ENCODE data around the gene AGTRAP. TPM values are rescaled to one million over a fixed set of nuclear protein-coding genes. Genes with fewer than 3 reads are reported as not detected.

Gene AGTRAP
- total and polyA plus RNA-seq, 9 of the 15 experiments (the other 6 are each of a cell fraction or from before 2014, with no cell fraction given) = 26.8 to 105 (median 57.5) TPM

DNA sequence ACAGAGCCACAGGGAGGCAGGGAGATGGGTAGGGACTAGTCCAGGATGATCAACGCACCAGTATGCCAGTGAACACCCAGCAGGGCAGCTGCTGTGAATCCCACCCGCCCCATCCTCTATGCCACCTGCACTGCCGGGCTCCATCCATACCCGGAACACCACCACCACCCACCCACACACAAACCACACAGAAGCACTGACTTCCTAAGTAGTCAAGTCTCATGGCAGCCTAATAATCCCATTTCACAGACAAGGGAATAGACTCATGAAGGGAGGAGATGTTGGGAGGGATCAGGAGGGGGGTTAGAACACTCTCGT lies 38.1 kb upstream of the AGTRAP start:
- no peak for ATAC-seq
- no peaks in the 10 kb centered on the region for H4K20me1 ChIP-seq (replicated peaks; ENCODE audit: control insufficient read depth, insufficient read depth, low read length)
- BruUV-seq (replicated peaks) = no TSS peak
- no peak overlapping the region for H3K27ac ChIP-seq (ENCODE audit: extremely low read depth, low read depth, low read length)
- no peak overlapping the region for H3K4me2 ChIP-seq (ENCODE audit: insufficient read depth, low read length)
- ChIA-PET POLR2A (interaction anchor here (0.7 to 2.5 kb wide), 4 partner anchors 10 to 210 kb away, joined by 3 to 9 read pairs (median 4); no protein-coding TSS in a partner anchor), CTCF (ENCODE audit: low intra/inter-chr PET ratio) (no interaction called here)
- H3K79me2 ChIP-seq (ENCODE audit: control insufficient read depth, insufficient read depth, low read length) = no peaks in the 10 kb centered on the region
- H3K9ac ChIP-seq (ENCODE audit: insufficient read depth in 1 of 2, low read depth in 2 of 2, low read length in 2 of 2) = peak overlapping the region in 1 of 2 experiments; percentile 31; a peak in 1 of 4 replicates
- H3K9me3 ChIP-seq (replicated peaks; ENCODE audit: control insufficient read depth, insufficient read depth, low read depth, low read length) = no peaks in the 10 kb centered on the region
- in situ Hi-C loops (cut with MboI) (no loop called here), intact Hi-C loops (cut with micrococcal nuclease) (no loop called here)
- TF ChIP-seq, protein P1, sequence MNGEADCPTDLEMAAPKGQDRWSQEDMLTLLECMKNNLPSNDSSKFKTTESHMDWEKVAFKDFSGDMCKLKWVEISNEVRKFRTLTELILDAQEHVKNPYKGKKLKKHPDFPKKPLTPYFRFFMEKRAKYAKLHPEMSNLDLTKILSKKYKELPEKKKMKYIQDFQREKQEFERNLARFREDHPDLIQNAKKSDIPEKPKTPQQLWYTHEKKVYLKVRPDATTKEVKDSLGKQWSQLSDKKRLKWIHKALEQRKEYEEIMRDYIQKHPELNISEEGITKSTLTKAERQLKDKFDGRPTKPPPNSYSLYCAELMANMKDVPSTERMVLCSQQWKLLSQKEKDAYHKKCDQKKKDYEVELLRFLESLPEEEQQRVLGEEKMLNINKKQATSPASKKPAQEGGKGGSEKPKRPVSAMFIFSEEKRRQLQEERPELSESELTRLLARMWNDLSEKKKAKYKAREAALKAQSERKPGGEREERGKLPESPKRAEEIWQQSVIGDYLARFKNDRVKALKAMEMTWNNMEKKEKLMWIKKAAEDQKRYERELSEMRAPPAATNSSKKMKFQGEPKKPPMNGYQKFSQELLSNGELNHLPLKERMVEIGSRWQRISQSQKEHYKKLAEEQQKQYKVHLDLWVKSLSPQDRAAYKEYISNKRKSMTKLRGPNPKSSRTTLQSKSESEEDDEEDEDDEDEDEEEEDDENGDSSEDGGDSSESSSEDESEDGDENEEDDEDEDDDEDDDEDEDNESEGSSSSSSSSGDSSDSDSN (IDR thresholded peaks at IDR 0.05; ENCODE audit: borderline replicate concordance in 1 of 2, low read depth in 2 of 2, low read length in 2 of 2) = no peak
- TF ChIP-seq ZNF76 (CRISPR knock-in tag; IDR thresholded peaks at IDR 0.05; ENCODE audit: borderline replicate concordance) = no peak
- TF ChIP-seq NR2F6 (CRISPR knock-in tag; IDR thresholded peaks at IDR 0.05) = no peak
- no peak for TF ChIP-seq ESRRA (IDR thresholded peaks at IDR 0.05; ENCODE audit: borderline replicate concordance, low read depth)
- TF ChIP-seq, protein P2, sequence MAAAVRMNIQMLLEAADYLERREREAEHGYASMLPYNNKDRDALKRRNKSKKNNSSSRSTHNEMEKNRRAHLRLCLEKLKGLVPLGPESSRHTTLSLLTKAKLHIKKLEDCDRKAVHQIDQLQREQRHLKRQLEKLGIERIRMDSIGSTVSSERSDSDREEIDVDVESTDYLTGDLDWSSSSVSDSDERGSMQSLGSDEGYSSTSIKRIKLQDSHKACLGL (CRISPR knock-in tag; IDR thresholded peaks at IDR 0.05; ENCODE audit: borderline replicate concordance, poor library complexity, severe bottlenecking) = no peak
- TF ChIP-seq IFI16 (CRISPR knock-in tag; IDR thresholded peaks at IDR 0.05) = no peak
- no peak for TF ChIP-seq POLR2H (tag; IDR thresholded peaks at IDR 0.05; ENCODE audit: low read depth)
- TF ChIP-seq, protein P3, sequence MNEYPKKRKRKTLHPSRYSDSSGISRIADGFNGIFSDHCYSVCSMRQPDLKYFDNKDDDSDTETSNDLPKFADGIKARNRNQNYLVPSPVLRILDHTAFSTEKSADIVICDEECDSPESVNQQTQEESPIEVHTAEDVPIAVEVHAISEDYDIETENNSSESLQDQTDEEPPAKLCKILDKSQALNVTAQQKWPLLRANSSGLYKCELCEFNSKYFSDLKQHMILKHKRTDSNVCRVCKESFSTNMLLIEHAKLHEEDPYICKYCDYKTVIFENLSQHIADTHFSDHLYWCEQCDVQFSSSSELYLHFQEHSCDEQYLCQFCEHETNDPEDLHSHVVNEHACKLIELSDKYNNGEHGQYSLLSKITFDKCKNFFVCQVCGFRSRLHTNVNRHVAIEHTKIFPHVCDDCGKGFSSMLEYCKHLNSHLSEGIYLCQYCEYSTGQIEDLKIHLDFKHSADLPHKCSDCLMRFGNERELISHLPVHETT (CRISPR knock-in tag; conservative IDR thresholded peaks at IDR 0.05 in 1 of 2, IDR thresholded peaks at IDR 0.05 in 1 of 2) = no peak
- TF ChIP-seq TAL1 (IDR thresholded peaks at IDR 0.05) = no peak
- TF ChIP-seq, protein P4, sequence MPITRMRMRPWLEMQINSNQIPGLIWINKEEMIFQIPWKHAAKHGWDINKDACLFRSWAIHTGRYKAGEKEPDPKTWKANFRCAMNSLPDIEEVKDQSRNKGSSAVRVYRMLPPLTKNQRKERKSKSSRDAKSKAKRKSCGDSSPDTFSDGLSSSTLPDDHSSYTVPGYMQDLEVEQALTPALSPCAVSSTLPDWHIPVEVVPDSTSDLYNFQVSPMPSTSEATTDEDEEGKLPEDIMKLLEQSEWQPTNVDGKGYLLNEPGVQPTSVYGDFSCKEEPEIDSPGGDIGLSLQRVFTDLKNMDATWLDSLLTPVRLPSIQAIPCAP (CRISPR knock-in tag; IDR thresholded peaks at IDR 0.05; ENCODE audit: borderline replicate concordance) = no peak
- TF ChIP-seq, protein P5, sequence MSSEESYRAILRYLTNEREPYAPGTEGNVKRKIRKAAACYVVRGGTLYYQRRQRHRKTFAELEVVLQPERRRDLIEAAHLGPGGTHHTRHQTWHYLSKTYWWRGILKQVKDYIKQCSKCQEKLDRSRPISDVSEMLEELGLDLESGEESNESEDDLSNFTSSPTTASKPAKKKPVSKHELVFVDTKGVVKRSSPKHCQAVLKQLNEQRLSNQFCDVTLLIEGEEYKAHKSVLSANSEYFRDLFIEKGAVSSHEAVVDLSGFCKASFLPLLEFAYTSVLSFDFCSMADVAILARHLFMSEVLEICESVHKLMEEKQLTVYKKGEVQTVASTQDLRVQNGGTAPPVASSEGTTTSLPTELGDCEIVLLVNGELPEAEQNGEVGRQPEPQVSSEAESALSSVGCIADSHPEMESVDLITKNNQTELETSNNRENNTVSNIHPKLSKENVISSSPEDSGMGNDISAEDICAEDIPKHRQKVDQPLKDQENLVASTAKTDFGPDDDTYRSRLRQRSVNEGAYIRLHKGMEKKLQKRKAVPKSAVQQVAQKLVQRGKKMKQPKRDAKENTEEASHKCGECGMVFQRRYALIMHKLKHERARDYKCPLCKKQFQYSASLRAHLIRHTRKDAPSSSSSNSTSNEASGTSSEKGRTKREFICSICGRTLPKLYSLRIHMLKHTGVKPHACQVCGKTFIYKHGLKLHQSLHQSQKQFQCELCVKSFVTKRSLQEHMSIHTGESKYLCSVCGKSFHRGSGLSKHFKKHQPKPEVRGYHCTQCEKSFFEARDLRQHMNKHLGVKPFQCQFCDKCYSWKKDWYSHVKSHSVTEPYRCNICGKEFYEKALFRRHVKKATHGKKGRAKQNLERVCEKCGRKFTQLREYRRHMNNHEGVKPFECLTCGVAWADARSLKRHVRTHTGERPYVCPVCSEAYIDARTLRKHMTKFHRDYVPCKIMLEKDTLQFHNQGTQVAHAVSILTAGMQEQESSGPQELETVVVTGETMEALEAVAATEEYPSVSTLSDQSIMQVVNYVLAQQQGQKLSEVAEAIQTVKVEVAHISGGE (CRISPR knock-in tag; IDR thresholded peaks at IDR 0.05) = no peak
- TF ChIP-seq FOXA1 (IDR thresholded peaks at IDR 0.05; ENCODE audit: borderline replicate concordance) = no peak
- WGBS (ENCODE audit: insufficient coverage, low coverage, missing lambda C conversion rate) = 72% methylated on average over 5 of the region's 5 CpGs
- no peak overlapping the region for H3K4me3 ChIP-seq
- FAIRE-seq = peak; percentile 57
- H3K9me1 ChIP-seq (ENCODE audit: control insufficient read depth, insufficient read depth, low read length) = no peaks in the 10 kb centered on the region
- H3K36me3 ChIP-seq (ENCODE audit: control insufficient read depth, insufficient read depth, low read length) = no peaks in the 10 kb centered on the region
- peaks cover 0 to 5% of the 10 kb centered on the region in 2 experiments; a peak in 2 of 5 replicates for H3K27me3 ChIP-seq (ENCODE audit: control insufficient read depth in 2 of 2, insufficient read depth in 2 of 2, low read length in 2 of 2)
- DNase-seq (ENCODE audit: extremely low read depth in 1 of 4, low spot score in 3 of 4) = no peak
- H3K4me1 ChIP-seq (replicated peaks in 1 of 2; ENCODE audit: control insufficient read depth in 2 of 2, insufficient read depth in 2 of 2, low read length in 2 of 2) = peaks cover 42 to 58% of the 10 kb centered on the region in 2 experiments
- H2AFZ ChIP-seq (ENCODE audit: low read depth, low read length) = peak overlapping the region; percentile 38; the same call in 1 of the 2 replicates
